ENCODE measurements around the gene ITPK1.

ITPK1 gene

GRCh38 chr14:92935446-92935845 lies 180.3 kb downstream of the ITPK1 start (continued):
- TF ChIP-seq PATZ1 (CRISPR knock-in tag; IDR thresholded peaks at IDR 0.05; ENCODE audit: borderline replicate concordance) (no peak), CSDC2 (CRISPR knock-in tag; IDR thresholded peaks at IDR 0.05) (no peak)
- TF ChIP-seq, protein P1, sequence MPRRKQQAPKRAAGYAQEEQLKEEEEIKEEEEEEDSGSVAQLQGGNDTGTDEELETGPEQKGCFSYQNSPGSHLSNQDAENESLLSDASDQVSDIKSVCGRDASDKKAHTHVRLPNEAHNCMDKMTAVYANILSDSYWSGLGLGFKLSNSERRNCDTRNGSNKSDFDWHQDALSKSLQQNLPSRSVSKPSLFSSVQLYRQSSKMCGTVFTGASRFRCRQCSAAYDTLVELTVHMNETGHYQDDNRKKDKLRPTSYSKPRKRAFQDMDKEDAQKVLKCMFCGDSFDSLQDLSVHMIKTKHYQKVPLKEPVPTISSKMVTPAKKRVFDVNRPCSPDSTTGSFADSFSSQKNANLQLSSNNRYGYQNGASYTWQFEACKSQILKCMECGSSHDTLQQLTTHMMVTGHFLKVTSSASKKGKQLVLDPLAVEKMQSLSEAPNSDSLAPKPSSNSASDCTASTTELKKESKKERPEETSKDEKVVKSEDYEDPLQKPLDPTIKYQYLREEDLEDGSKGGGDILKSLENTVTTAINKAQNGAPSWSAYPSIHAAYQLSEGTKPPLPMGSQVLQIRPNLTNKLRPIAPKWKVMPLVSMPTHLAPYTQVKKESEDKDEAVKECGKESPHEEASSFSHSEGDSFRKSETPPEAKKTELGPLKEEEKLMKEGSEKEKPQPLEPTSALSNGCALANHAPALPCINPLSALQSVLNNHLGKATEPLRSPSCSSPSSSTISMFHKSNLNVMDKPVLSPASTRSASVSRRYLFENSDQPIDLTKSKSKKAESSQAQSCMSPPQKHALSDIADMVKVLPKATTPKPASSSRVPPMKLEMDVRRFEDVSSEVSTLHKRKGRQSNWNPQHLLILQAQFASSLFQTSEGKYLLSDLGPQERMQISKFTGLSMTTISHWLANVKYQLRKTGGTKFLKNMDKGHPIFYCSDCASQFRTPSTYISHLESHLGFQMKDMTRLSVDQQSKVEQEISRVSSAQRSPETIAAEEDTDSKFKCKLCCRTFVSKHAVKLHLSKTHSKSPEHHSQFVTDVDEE (CRISPR knock-in tag; IDR thresholded peaks at IDR 0.05), result no peak

DNA sequence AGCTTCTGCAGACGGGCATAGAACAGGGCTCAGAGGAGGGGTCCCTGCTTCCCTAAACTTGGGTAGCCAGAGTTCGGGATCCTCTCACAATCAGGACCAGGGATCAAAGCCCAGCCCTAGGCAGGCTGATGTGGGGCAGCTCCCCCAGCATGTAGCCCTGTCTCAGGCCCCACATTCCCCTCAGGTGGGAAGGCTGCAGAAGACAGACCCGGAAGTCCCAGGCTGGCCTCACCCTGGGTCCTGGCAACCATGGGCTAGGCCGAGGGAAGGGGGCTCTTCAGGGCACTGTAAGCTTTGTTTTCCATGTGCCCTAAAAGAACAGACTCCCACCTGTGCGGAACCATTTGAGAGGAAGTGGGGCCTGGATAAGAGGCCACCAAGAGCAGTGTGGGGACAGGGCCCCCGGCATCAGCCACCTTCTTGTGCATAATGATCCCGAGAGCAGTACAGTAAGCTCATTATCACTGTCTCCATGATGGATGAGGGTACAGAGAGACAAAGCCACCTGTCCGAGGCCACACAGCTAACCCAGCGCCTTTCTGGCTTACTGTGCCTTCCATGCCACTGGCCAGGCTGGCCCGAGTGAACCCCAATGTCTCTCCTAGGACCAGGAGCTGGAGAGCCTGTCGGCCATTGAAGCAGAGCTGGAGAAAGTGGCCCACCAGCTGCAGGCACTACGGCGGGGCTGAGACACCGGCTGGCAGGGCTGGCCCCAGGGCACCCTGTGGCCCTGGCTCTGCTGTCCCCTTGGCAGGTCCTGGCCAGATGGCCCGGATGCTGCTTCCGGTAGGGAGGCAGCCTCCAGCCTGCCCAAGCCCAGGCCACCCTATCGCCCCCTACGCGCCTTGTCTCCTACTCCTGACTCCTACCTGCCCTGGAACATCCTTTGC lies 181.3 kb downstream of the ITPK1 start:
- TF ChIP-seq SNAI2 (CRISPR knock-in tag; IDR thresholded peaks at IDR 0.05), result no peak
- ATAC-seq, result peak; percentile 9

- TF ChIP-seq TCF4 (CRISPR knock-in tag; IDR thresholded peaks at IDR 0.05; ENCODE audit: borderline replicate concordance) (no peak), CREB5 (CRISPR knock-in tag; IDR thresholded peaks at IDR 0.05; ENCODE audit: low read depth) (no peak), TOX (CRISPR knock-in tag; IDR thresholded peaks at IDR 0.05; ENCODE audit: borderline replicate concordance) (no peak), ZNF70 (CRISPR knock-in tag; IDR thresholded peaks at IDR 0.05) (no peak), SNAI2 (CRISPR knock-in tag; IDR thresholded peaks at IDR 0.05) (no peak), ZNF565 (CRISPR knock-in tag; conservative IDR thresholded peaks at IDR 0.05; ENCODE audit: low read depth) (no peak), ESRRG (CRISPR knock-in tag; IDR thresholded peaks at IDR 0.05) (no peak), ZC3H10 (CRISPR knock-in tag; IDR thresholded peaks at IDR 0.05) (no peak), CSDC2 (CRISPR knock-in tag; IDR thresholded peaks at IDR 0.05) (no peak), ZNF8 (CRISPR knock-in tag; IDR thresholded peaks at IDR 0.05) (no peak), BACH2 (CRISPR knock-in tag; IDR thresholded peaks at IDR 0.05; ENCODE audit: borderline replicate concordance) (no peak)
- TF ChIP-seq, protein P1 (CRISPR knock-in tag; IDR thresholded peaks at IDR 0.05), result no peak
- ATAC-seq, result no peak
These were observed 182.2 kb downstream of the ITPK1 start for GRCh38 chr14:92933481-92933880.

- no peak for ATAC-seq
These were observed 183.0 kb downstream of the ITPK1 start for GRCh38 chr14:92932448-92933395.

More at GRCh38 chr14:92932448-92933395, 183.0 kb downstream of the ITPK1 start:
- TF ChIP-seq TOX (CRISPR knock-in tag; IDR thresholded peaks at IDR 0.05; ENCODE audit: borderline replicate concordance), result no peak
- no peak for TF ChIP-seq POU6F1 (CRISPR knock-in tag; IDR thresholded peaks at IDR 0.05; ENCODE audit: borderline replicate concordance, low read depth)
- TF ChIP-seq, protein P1 (CRISPR knock-in tag; IDR thresholded peaks at IDR 0.05), result no peak
- TF ChIP-seq ESRRG (CRISPR knock-in tag; IDR thresholded peaks at IDR 0.05), result no peak
- no peak for TF ChIP-seq GLIS3 (CRISPR knock-in tag; IDR thresholded peaks at IDR 0.05)
- TF ChIP-seq ZC3H10 (CRISPR knock-in tag; IDR thresholded peaks at IDR 0.05), result no peak
- no peak for TF ChIP-seq ZNF565 (CRISPR knock-in tag; conservative IDR thresholded peaks at IDR 0.05; ENCODE audit: low read depth)
- no peak for TF ChIP-seq BACH2 (CRISPR knock-in tag; IDR thresholded peaks at IDR 0.05; ENCODE audit: borderline replicate concordance)
- TF ChIP-seq PPARA (CRISPR knock-in tag; IDR thresholded peaks at IDR 0.05; ENCODE audit: borderline replicate concordance), result no peak
